Sigmoid colon (tissue), 4 donors: ENCODE data around the gene PIAS2.
"Not testable (repeated sequence)": the region's sequence is repeated elsewhere in the genome, so short reads cannot be mapped to it uniquely, and the experiment has no call there.

ENCODE experiments used
- CTCF ChIP-seq, 4 experiments: fragments of 450-650 bp in 3 of 4; fragments of 200-600 bp in 1 of 4; IDR thresholded peaks; one replicate each; pipeline ENCODE4 v1.5.1; 2016 to 2019; ENCODE audit warnings: antibody characterized with exemption in 4 of 4, mild to moderate bottlenecking in 3 of 4, moderate library complexity in 2 of 4
- POLR2A ChIP-seq, 2 donors: fragments of 450-650 bp; IDR thresholded peaks; one replicate each; pipeline ENCODE4 v1.6.1; 2016; ENCODE audit warnings: antibody characterized with exemption in 2 of 2, mild to moderate bottlenecking in 2 of 2, moderate library complexity in 2 of 2
- POLR2AphosphoS5 ChIP-seq, 4 donors: sonication (generic); formaldehyde crosslinking; IDR thresholded peaks; one replicate each; pipeline ENCODE4 v1.6.1; 2017; ENCODE audit warnings: antibody characterized with exemption in 4 of 4

DNA sequence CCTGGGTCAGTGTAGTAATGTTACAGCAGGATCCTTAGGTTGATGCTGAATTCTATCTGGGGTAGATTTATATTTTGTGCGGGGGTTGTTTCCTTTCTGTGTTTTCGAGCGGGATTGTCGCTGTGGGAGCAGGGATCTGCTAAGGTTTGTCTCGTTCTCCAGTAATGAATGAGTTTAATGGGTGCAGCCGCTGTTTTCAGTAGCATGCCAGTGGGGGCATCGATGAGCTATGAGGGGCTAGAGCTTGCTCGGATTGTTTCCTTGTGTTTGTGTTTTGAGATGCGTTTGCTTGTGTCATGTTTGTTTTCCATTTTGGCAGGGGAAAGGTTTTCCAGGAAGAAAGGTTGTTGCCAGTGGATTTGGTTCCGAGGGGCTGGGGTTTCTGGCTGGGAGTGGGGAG lies 49.0 kb upstream of the PIAS2 start:
- TF ChIP-seq POLR2A, CTCF, POLR2AphosphoS5 (IDR thresholded peaks at IDR 0.05): not testable (repeated sequence)
